GM12892 (cell line): ENCODE data around the gene PHPT1. TPM values are rescaled to one million over a fixed set of nuclear protein-coding genes. Genes with fewer than 3 reads are reported as not detected.
"Not testable (repeated sequence)": the region's sequence is repeated elsewhere in the genome, so short reads cannot be mapped to it uniquely, and the experiment has no call there.

ENCODE experiments used
- DNase-seq: peaks from one replicate; pipeline ENCODE4 v3.0.0; 2011; ENCODE audit not compliant: insufficient read length
- FAIRE-seq: peaks from 2 replicates; lab custom pipeline; 2011; peaks lifted over from hg19 to GRCh38; lab: Jason Lieb, UNC
- POLR2A ChIP-seq: IDR thresholded peaks from 2 replicates; pipeline ENCODE4 v1.6.1; 2011; ENCODE audit warnings: low read depth, low read length, control low read depth
- POLR2AphosphoS5 ChIP-seq: IDR thresholded peaks from 2 replicates; pipeline ENCODE4 v1.6.1; 2011; ENCODE audit warnings: low read depth, low read length, control low read depth
- TAF1 ChIP-seq: IDR thresholded peaks from 2 replicates; pipeline ENCODE4 v1.6.1; 2011; ENCODE audit warnings: low read depth, mild to moderate bottlenecking, control low read depth, low read length, borderline replicate concordance
- polyA plus RNA-seq: library from polyadenylated mRNA; unstranded; fragments of >200 nt; gene quantifications from one replicate; pipeline ENCODE4 v1.2.1, GENCODE V29; 2012; ENCODE audit warnings: missing spikeins, inconsistent platforms; ENCODE audit not compliant: missing spikeins

The PHPT1 gene
- polyA plus RNA-seq, result 113 TPM

- FAIRE-seq, result peak; percentile 100
- TF ChIP-seq POLR2A (peak; percentile 86), TAF1 (peak; percentile 55; the same call in 1 of the 2 replicates), POLR2AphosphoS5 (peak; percentile 81)
- peak; percentile 100 for DNase-seq
These were observed at the start of gene PHPT1 for GRCh38 chr9:136849038-136849959. Gene PHPT1, plus strand, starts transcription at chr9:136849409. Its CDS starts 22 bp downstream, at chr9:136849431.

- FAIRE-seq, result peak; percentile 60
- TF ChIP-seq POLR2AphosphoS5 (no peak), TAF1 (no peak), POLR2A (no peak)
- DNase-seq, result peak; percentile 92
These were observed 49.2 kb upstream of the PHPT1 start for GRCh38 chr9:136799854-136800657.

- no peak for FAIRE-seq
- DNase-seq, result no peak
- TF ChIP-seq POLR2A (no peak), TAF1 (no peak), POLR2AphosphoS5 (no peak)
These were observed 46.9 kb upstream of the PHPT1 start for GRCh38 chr9:136802321-136802720.

- FAIRE-seq, DNase-seq: not testable (repeated sequence)
These were observed 46.1 kb upstream of the PHPT1 start for GRCh38 chr9:136803009-136803550.

- no peak for DNase-seq
- TF ChIP-seq POLR2AphosphoS5 (no peak), POLR2A (no peak)
- no peak for FAIRE-seq
These were observed 45.4 kb upstream of the PHPT1 start for GRCh38 chr9:136803551-136804508.

- FAIRE-seq (no peak), DNase-seq (no peak)
- TF ChIP-seq POLR2AphosphoS5 (no peak), TAF1 (no peak), POLR2A (no peak)
These were observed 44.6 kb upstream of the PHPT1 start for GRCh38 chr9:136804509-136805206.

GRCh38 chr9:136805207-136805740, 43.9 kb upstream of the PHPT1 start:
- no peak for TF ChIP-seq POLR2AphosphoS5
- TF ChIP-seq POLR2A, result no peak
- TF ChIP-seq TAF1, result no peak
- no peak for FAIRE-seq
- DNase-seq, result no peak

- FAIRE-seq, result no peak
These were observed 43.1 kb upstream of the PHPT1 start for GRCh38 chr9:136806067-136806466.

GRCh38 chr9:136806631-136807201, 42.5 kb upstream of the PHPT1 start:
- TF ChIP-seq POLR2AphosphoS5, result no peak
- TF ChIP-seq POLR2A, result no peak
- no peak for TF ChIP-seq TAF1
- no peak for FAIRE-seq

More at GRCh38 chr9:136806067-136806466, 43.1 kb upstream of the PHPT1 start:
- TF ChIP-seq TAF1 (no peak), POLR2A (no peak), POLR2AphosphoS5 (no peak)
- DNase-seq, result no peak

More at GRCh38 chr9:136806631-136807201, 42.5 kb upstream of the PHPT1 start:
- no peak for DNase-seq
